Stimulated activated CD8-positive, alpha-beta memory T cell treated with anti-CD3 and anti-CD28 coated beads, Interleukin-12 subunit alpha, Interleukin-12 subunit beta, amount 100 ng/mL, for 1 hour (primary cell): ENCODE data around the gene TPK1.

Source experiments
- DNase-seq: peaks from one replicate; pipeline ENCODE4 v3.0.0-alpha.2; 2020; ENCODE audit warnings: low read depth

The TPK1 gene

DNA sequence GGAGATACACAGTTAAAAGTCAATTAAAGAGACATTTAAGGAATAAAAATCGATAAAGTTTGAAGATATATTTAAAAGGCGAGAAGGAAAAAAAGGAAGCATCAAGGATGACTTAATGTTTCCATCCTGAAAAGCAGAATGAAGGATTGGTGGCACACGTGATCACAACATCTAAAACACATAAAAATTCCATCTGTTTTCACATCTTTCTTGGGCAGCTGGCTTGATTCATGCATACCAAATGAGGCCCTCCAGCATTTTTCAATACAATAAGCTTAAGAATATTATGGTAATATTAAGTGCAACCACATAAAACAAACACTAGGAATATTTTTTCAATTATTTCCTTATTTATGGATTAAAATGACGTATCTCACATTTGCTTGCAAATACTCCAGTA is 112.6 kb downstream of the TPK1 start:
- DNase-seq, result no peak

DNA sequence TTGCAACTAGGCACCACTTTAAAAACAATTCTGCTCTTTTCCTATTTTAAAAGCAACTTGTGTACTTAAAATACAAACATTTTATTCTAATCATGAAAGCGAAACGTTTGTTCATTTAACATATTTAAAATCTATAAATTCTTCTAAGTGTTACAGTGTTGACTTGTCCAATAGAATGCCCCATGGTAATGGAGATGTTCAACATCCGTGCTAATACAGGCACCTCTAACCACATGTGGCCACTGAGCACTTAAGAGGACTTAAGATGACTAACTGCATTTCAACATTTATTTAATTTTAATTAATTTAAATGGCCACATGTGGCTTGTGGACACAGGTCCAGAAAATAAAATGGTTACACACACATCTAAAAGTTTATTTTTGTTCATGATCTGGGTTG is 115.1 kb downstream of the TPK1 start:
- DNase-seq, result no peak

- no peak for DNase-seq
These were observed 115.7 kb downstream of the TPK1 start for GRCh38 chr7:144720149-144720548.

DNA sequence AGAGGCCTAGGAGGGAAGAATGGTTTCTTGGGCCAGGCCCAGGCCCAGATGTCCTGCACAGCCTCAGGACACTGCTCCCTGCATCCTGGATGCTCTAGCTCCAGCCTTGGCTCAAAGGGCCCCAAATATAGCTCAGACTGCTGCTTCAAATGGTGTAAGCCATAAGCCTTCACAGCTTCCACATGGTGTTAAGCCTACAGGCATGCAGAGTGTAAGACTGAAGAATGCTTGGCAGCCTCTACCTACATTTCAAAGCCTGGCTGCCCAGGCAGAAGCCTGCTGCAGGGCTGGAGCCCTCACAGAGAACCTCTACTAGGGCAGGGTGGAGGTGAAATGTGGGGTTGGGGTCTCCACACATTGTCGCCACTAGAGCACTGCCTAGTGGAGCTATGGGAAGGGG is 118.1 kb downstream of the TPK1 start:
- no peak for DNase-seq

GRCh38 chr7:144713850-144714249 is 122.0 kb downstream of the TPK1 start:
- no peak for DNase-seq

- no peak for DNase-seq
These were observed 125.1 kb downstream of the TPK1 start for GRCh38 chr7:144710791-144711190.

- no peak for DNase-seq
These were observed 126.8 kb downstream of the TPK1 start for GRCh38 chr7:144709066-144709465.

- DNase-seq, result no peak
These were observed 144.6 kb downstream of the TPK1 start for GRCh38 chr7:144691240-144691639.

GRCh38 chr7:144682581-144683280 is 153.1 kb downstream of the TPK1 start:
- DNase-seq, result no peak

GRCh38 chr7:144676492-144676891 is 159.4 kb downstream of the TPK1 start:
- no peak for DNase-seq

- no peak for DNase-seq
These were observed 161.3 kb downstream of the TPK1 start for GRCh38 chr7:144674550-144674949.

- DNase-seq, result no peak
These were observed 163.0 kb downstream of the TPK1 start for GRCh38 chr7:144672869-144673268.

GRCh38 chr7:144671429-144671828 is 164.4 kb downstream of the TPK1 start:
- DNase-seq, result no peak

DNA sequence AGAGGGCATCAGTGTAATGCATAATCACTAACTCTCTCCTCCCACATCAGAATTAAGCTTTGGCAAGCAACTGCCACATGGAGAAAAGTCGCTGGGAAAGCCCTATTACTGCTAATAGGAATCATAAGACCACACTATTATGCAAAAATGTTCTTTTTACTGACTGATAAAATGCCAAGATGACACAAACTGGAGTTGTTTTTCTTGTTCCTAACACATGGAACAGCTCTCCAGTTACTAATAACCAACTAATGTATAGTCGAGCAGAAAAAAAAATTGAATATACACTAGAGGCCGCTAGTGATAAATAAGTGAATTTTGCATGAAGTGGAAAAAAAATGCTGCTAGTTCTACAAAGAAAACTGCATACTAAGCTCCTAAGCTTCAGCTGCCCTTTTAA is 165.6 kb downstream of the TPK1 start:
- no peak for DNase-seq

DNA sequence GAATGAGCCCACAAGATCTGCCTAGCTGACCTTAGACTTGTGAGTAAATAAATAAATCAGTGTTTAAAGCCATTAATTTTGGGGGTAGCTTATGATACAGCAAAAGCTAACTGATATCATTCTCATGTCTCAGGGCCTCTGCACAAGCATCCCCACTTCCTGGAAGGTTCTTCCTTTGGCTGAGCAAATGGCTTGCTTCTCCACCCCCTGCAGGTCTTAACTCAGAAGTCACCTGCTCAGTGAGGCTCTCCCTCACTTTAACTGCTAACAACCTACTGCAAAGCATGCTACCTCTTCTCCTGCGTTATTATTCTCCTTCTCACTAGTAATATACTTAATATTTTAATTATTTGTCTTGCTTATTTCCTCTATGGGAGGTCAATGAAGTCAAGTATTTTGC is 167.3 kb downstream of the TPK1 start:
- no peak for DNase-seq

DNA sequence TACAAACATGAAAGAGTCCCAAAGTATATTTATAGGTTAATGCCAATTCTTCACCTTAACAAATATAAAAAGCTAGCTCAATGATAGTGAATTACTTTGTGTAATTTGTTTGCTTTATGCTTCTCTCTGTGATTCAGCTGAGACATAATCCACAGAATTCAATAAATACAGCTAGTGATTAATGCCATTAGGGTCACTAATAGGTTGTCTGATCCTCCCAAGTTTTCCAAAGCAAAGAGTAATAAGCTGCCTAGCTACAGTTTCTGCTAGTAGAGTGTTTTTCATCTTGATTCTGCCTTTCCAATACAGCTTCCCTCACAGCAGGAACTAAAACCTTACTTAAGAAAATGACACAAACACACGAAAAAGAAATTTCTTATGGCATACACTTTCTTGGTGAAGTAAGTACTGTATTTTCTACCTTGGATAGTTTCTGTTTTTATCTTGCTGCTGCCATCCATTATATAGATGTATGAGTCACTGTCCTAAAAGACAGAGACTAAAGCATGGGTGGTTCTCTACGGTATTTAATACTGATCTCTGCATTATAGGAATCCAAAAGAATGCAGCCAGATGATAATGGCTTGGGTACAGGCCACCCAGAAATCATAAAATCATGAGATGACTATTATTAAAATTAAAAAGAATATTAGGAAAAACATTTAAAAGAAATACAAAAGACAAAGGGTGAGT is 170.0 kb downstream of the TPK1 start:
- no peak for DNase-seq

- no peak for DNase-seq
These were observed 176.6 kb downstream of the TPK1 start for GRCh38 chr7:144659211-144659610.

- no peak for DNase-seq
These were observed 178.8 kb downstream of the TPK1 start for GRCh38 chr7:144656965-144657517.

GRCh38 chr7:144653449-144653848 is 182.4 kb downstream of the TPK1 start:
- no peak for DNase-seq

GRCh38 chr7:144650439-144650838 is 185.4 kb downstream of the TPK1 start:
- no peak for DNase-seq

DNA sequence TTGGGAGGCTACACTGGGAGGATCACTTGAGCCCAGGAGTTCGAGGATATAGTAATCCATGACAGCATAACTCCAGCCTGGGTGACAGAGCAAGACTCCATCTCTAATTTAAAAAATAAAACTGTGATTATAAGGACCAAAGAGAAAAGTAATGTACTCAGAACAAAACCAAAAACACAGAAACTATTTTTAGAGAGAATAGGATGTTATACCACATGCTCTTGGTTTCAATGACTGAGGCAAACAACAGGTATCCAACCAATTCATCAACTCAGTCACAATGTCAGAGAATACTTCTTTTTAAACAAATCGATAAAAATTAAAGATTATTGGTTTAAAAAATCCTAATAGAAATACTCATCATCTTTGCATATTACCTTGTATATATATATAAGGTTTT is 186.7 kb downstream of the TPK1 start:
- DNase-seq, result no peak

- DNase-seq, result no peak
These were observed 194.3 kb downstream of the TPK1 start for GRCh38 chr7:144641389-144642044.

DNA sequence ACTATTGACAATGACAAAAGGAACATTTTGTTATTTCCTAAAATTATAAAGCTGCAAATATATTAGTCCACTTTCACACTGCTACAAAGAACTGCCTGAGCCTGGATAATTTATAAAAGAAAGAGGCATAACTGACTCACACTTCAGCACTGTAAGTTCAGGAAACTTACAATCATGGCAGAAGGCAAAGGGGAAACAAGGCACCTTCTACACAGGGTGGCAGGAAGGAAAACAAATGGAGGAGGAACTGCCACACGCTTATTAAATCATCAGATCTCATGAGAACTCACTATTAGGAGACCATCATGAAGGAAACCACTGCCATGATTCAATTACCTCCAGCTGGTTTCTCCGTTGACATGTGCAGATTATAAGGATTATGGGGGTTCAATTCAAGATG is 203.1 kb downstream of the TPK1 start:
- no peak for DNase-seq
